Ishikawa (cell line): ENCODE measurements around the gene STX4.

ENCODE experiments used
- CEBPB ChIP-seq: IDR thresholded peaks from 2 replicates; pipeline ENCODE4 v1.6.1; 2012
- EGR1 ChIP-seq: IDR thresholded peaks from 2 replicates; pipeline ENCODE4 v1.6.1; 2012
- EP300 ChIP-seq: IDR thresholded peaks from 2 replicates; pipeline ENCODE4 v1.6.1; 2012; ENCODE audit warnings: borderline replicate concordance
- RAD21 ChIP-seq: IDR thresholded peaks from 2 replicates; pipeline ENCODE4 v1.6.1; 2012; ENCODE audit warnings: low read depth
- TAF1 ChIP-seq: IDR thresholded peaks from 2 replicates; pipeline ENCODE4 v1.6.1; 2012; ENCODE audit warnings: low read depth, mild to moderate bottlenecking
- YY1 ChIP-seq: IDR thresholded peaks from 2 replicates; pipeline ENCODE4 v1.6.1; 2012; ENCODE audit warnings: low read depth
- ZBTB7A ChIP-seq: IDR thresholded peaks from 2 replicates; pipeline ENCODE4 v1.6.1; 2012; ENCODE audit warnings: low read depth
- TF ChIP-seq, protein P1 (sequence below): IDR thresholded peaks from 2 replicates; pipeline ENCODE4 v1.6.1; 2012
- TF ChIP-seq, protein P2 (sequence below): IDR thresholded peaks from 2 replicates; pipeline ENCODE4 v1.6.1; 2012; ENCODE audit warnings: low read depth, mild to moderate bottlenecking

DNA sequence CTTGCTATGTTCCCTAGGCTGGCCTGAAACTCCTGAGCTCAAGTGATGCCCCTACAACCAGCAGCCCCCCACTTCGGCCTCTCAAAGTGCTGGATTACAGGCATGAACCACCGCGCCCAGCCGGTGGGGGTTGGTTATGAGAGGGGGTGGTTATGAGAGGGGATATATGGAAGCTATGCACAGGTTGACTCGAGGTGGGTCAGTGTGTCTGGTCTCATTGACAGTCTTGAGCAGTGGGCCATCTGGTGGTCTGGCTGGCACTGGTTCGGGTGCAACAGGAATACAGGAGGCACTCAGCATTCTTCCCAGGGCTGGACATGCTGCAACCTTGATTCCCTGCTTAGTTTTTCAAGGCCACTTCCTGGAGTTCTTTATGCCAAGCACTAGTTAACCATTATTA is 17.3 kb upstream of the STX4 start:
- TF ChIP-seq, protein P1, sequence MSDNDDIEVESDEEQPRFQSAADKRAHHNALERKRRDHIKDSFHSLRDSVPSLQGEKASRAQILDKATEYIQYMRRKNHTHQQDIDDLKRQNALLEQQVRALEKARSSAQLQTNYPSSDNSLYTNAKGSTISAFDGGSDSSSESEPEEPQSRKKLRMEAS, result no peak
- TF ChIP-seq, protein P2, sequence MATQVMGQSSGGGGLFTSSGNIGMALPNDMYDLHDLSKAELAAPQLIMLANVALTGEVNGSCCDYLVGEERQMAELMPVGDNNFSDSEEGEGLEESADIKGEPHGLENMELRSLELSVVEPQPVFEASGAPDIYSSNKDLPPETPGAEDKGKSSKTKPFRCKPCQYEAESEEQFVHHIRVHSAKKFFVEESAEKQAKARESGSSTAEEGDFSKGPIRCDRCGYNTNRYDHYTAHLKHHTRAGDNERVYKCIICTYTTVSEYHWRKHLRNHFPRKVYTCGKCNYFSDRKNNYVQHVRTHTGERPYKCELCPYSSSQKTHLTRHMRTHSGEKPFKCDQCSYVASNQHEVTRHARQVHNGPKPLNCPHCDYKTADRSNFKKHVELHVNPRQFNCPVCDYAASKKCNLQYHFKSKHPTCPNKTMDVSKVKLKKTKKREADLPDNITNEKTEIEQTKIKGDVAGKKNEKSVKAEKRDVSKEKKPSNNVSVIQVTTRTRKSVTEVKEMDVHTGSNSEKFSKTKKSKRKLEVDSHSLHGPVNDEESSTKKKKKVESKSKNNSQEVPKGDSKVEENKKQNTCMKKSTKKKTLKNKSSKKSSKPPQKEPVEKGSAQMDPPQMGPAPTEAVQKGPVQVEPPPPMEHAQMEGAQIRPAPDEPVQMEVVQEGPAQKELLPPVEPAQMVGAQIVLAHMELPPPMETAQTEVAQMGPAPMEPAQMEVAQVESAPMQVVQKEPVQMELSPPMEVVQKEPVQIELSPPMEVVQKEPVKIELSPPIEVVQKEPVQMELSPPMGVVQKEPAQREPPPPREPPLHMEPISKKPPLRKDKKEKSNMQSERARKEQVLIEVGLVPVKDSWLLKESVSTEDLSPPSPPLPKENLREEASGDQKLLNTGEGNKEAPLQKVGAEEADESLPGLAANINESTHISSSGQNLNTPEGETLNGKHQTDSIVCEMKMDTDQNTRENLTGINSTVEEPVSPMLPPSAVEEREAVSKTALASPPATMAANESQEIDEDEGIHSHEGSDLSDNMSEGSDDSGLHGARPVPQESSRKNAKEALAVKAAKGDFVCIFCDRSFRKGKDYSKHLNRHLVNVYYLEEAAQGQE, result no peak
- TF ChIP-seq EP300 (no peak), YY1 (no peak), CEBPB (no peak), EGR1 (no peak), TAF1 (no peak), RAD21 (no peak), ZBTB7A (no peak)
